Vagina (tissue), 2 donors: ENCODE results near the gene GAL3ST2.

Experiments used
- POLR2A ChIP-seq, 2 donors: fragments of 450-650 bp; IDR thresholded peaks; one replicate each; pipeline ENCODE4 v1.6.1; 2017; ENCODE audit warnings: antibody characterized with exemption in 2 of 2, mild to moderate bottlenecking in 2 of 2, moderate library complexity in 2 of 2
- TF ChIP-seq, protein P1 (sequence below), 3 experiments: fragments of 450-650 bp in 2 of 3; fragments of 200-600 bp in 1 of 3; sonication (generic) in 1 of 3; IDR thresholded peaks; one replicate each; pipeline ENCODE4 v1.5.1; 2017 to 2019; ENCODE audit warnings: antibody characterized with exemption in 3 of 3, mild to moderate bottlenecking in 2 of 3, moderate library complexity in 2 of 3

DNA sequence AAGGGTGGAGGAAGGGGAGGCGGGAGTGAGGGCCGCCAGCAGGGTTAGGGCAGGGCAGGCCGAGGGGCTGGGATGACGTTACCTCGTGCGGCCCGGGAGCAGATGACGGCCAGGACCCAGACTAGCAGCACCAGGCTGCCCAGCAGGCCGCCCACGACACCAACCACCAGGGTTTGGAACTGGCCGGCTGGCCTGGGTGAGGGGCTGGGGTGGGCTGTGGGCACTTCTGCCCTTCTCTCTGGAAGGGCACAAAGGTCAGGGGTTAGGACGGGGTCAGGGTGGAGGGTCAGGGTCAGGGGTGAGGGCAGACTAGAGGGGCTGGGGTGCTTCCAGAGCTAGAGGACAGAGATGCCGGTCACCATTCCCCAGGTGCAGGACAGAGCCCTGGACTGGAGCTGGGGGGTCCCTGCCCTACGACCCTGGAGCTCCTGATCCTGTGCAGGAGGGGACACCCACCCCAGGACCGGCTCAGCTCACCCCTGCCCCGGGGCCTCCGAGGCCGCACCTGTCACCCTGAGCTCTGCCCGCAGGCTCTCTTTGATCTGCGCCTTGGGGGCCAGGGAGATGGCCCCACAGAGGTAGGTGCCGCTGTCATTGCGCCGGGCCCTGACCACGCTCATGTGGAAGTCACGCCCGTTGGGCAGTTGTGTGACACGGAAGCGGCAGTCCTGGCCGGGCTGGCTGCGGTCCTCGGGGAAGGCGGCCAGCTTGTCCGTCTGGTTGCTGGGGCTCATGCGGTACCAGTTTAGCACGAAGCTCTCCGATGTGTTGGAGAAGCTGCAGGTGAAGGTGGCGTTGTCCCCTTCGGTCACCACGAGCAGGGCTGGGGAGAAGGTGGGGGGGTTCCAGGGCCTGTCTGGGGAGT, 75.7 kb downstream of the GAL3ST2 start:
- TF ChIP-seq, protein P1, sequence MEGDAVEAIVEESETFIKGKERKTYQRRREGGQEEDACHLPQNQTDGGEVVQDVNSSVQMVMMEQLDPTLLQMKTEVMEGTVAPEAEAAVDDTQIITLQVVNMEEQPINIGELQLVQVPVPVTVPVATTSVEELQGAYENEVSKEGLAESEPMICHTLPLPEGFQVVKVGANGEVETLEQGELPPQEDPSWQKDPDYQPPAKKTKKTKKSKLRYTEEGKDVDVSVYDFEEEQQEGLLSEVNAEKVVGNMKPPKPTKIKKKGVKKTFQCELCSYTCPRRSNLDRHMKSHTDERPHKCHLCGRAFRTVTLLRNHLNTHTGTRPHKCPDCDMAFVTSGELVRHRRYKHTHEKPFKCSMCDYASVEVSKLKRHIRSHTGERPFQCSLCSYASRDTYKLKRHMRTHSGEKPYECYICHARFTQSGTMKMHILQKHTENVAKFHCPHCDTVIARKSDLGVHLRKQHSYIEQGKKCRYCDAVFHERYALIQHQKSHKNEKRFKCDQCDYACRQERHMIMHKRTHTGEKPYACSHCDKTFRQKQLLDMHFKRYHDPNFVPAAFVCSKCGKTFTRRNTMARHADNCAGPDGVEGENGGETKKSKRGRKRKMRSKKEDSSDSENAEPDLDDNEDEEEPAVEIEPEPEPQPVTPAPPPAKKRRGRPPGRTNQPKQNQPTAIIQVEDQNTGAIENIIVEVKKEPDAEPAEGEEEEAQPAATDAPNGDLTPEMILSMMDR (IDR thresholded peaks at IDR 0.05), result no peak
- TF ChIP-seq POLR2A (IDR thresholded peaks at IDR 0.05), result no peak
